HG02870 (cell line): Measurements from ENCODE around the gene UNC93A.
"Not testable (repeated sequence)": the region's sequence is repeated elsewhere in the genome, so short reads cannot be mapped to it uniquely, and the experiment has no call there.

Experiments
- ATAC-seq: cut with Tn5 transposase; IDR thresholded peaks from one replicate; pipeline ENCODE4 v1.9.1; 2021; ENCODE audit warnings: mild to moderate bottlenecking, moderate library complexity; ENCODE audit not compliant: unreplicated experiment

Gene UNC93A

DNA sequence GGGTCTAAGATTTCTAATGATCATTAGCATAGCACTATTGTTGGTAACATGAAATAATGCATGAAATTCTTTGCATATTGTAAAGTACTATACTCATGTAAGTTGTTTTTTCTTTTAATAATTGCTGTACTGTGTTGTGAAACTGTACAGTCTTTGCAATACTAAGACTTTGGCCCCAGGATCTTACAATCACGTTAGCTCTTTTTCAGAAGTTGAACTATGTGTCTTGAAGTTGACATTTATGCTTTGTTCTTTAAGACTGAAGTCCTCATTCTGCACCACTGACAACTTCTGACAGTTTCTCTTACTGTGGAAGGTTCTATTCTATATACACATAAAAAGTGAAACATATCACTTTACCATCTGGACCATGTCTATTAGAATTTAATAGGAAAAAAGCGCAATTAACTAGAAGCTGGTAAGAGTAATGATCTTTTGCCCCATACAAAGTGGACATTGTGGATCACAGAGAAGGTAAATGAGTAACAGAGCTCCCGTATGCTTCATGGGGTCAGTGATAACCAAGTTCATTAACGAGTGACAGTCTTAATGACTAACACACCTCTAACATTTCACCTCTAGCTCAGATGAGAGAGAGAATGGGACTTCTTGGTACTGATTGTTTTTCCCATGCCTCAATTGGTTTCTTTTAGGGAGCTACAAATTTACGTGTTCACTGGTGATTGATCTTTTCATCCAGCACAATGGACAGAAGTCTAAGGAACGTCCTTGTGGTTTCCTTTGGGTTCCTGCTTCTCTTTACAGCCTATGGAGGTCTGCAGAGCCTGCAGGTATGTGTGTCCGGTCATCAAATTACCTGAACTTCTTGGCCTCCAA lies at the start of gene UNC93A:
Gene UNC93A (plus strand): TSS at position 530 of the 837 bp plus-strand sequence. CDS start 175 bp downstream, at position 705.
- ATAC-seq = no peak

DNA sequence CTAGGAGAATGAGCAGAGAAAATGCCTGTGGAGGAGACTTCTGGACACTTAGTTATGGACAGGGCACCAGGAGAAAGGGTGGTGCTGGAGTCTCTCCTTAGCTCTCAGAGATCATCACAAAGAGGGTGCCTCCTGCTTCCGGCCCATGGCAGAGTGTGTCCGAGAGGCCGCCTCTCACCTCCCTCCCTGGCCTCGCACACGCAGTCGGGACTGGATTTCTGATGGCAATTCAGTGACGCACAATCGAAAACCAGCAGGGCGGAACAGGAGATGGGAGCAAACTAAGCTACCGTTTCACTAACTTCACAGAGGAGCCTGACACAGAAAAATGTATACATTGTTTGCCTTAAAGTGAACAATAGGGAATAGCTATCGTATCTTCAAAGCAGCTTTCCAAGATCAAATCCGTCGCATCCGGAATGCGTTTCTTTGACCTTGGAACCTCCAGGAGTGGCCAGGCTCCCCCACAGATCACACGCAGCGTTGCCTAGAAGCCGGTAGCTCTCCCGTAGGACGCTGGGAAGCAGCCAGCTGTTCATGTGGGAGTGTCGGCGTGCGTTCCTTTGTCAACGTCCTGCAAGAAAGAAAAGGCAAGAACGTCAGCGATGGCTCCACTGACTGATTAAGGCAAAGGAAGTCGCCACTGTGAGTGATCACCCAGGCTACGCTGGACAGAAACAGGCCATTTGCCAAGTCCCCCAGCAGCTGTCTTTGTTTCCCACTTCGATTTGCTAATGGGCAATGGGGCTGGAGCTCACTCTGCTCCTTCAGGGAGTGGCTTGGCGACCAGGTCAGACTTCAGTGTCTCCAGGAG lies 49.6 kb upstream of the UNC93A start:
- not testable (repeated sequence) for ATAC-seq

DNA sequence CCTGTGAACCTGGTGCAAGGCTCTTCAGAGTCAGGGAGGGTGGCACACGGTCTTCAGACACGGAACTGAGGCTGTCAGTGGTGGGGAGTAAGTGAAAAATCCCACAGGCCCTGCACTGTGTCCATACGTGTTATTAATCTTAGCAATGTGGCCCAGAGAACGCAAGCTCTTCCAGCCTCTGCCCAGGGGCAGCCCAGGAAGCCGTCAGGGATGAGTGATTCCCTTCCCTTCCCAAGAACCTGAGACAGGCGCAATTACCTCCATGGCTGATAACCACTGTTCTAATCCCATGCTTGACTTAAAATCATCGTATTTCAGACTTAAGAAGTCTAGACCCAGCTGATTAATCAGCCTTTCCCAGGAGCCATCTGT lies 49.0 kb upstream of the UNC93A start:
- not testable (repeated sequence) for ATAC-seq

DNA sequence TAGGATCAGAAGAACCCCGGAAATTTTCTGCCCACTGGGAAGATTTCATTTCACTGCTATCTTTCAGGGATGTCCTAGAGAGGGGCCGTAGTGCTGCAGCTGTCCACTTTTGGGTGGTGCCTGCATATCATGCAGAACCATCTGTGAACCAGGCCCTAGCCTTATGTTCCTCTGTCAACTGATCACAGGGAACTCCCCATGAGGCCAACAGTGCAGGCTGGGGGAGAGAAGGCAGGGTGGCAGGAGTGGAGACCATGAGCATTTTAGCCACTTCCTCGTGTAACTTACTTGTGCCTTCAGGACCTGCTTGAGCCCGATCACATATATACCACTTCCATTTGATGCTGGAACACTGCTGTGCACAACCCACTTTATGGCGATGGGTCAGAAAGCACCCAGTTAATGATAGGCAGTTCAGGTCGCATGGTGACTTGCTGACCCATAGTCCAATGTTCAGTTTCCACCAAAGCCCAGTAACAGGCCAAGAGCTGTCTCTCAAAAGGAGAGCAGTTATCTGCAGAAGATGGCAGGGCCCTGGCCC lies 48.5 kb upstream of the UNC93A start:
- ATAC-seq = not testable (repeated sequence)

DNA sequence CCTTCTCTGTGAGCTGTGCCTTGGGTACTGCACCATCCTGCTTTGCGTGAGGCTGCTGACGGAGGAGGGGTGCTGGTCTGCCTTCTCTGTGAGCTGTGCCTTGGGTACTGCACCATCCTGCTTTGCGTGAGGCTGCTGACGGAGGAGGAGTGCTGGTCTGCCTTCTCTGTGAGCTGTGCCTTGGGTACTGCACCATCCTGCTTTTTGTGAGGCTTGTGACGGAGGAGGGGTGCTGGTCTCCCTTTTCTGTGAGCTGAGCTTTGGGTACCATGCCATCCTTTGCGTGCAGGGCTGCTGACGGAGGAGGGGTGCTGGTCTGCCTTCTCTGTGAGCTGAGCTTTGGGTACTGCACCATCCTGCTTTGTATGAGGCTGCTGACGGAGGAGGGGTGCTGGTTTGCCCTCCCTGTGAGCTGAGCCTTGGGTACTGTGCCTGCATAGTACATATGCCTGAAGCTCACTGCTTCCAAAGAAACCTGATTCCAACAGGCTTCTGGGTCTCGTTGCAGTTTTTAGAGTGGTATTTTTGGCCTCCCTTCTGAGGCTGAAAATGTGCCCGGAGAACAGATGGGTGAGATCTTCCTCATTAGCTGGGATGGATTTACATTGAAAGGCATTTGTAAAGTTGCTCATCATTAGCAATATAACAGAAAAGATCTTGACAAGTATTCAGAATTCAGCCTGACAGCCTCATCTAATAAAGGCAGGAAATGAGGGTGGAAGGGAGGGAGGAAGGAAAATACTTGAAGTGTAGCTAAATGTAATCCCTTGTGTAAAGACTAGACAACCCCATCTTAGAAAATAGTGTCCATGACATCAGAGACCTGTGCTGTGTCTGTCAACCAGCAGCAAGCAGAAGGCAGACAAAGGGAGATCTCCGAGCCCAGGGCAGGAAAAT lies 46.8 kb upstream of the UNC93A start:
- no peak for ATAC-seq

DNA sequence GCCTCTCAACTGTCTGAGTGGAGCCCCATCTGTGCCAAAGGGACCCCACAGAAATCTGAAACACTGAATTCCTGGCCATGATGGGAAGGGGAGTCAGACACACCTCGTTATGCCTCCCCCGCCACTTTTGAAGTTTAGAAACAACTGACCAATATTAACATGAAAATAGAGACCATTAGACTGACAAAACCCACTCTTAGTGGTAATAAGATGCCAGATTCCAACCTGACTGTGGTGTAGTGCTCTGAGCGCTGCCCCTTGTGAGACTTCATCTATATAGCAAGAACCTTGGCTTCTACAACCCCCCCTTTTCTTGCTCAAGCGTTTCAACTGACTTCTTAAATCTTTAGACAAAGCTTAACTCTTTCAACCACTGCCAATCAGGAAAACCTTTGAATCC lies 46.1 kb upstream of the UNC93A start:
- no peak for ATAC-seq

DNA sequence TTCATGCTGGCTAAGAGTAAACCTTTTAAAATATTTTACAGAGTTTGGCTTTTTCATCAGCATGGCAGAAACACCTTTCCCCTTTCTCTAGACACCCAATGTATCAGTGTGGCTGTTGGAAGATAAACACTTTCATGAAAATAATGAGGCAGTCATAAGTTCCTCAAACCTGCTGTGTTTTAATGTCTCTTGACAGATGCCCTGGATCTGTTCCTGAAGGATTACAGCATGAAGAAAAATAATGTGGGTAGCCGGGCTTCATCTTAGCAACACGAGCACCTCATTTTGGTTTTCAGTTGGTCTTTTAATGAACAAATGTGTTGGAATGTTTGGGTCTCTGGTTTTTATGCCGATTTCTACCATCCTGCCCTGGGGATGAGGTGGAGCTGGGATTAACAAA lies 45.5 kb upstream of the UNC93A start:
- no peak for ATAC-seq

DNA sequence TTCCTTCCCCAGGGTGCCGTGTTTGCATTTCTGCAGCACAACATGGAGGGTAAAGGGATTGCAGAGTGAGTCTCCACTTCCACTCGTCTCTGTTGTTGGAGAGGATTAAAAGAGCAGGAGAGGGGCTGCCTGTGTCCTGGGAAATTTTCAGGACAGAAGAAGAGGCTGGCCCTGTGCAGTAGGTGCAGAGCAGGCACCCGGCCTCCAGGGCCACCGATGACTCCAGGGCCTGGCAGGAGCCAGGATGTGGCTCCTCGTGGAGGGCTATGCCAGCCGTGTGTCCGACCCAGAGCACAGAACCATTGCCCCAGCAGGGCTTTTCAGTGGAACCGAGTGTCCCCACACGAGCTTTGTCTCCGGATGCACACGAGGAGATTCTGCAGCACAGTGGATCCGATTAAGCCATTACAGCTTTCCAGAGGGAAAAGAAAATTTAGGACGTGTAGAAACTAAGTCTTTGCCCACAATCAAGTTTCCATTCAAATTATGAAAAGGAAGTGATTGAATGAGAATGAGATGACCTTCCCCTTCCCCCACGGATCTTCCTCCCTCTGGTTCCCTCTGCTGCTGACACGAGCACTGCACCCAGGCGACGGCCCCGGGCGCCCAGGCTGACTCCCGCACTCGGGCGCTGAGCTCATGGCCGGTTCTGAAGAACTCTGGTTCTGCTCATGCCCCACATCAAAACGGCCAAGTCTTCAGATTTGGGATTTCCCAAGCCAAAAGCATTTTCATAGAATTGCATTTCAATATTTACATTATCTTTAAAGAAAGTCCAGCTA lies 43.1 kb upstream of the UNC93A start:
- ATAC-seq = no peak

DNA sequence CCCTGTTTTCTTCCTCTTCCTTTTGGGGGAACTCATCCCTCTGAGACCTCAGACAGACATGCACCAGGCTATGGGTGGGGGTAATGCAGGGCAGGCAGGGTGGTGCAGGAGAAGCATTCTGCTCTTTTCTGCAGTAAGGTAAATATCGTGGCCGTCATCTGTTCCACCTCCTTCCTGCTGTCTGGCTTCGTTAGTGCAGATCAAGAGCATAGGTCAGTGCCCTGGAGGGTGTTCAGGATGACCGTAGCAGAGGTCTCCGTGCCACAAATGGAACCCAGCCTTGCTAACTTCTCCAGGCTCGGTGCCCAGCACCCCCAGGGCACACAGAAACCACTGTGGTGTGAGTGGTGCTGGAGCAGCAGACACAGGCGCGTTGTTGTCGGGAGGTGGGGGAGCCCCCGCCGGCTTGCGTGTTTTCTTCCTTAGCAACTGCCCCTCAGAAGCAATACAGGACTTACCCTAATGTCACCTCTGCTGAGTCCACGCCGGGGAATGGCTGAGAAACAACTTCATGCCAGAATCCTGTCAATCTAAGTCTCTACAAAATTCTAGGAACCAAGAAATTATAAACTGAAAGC lies 42.1 kb upstream of the UNC93A start:
- not testable (repeated sequence) for ATAC-seq

DNA sequence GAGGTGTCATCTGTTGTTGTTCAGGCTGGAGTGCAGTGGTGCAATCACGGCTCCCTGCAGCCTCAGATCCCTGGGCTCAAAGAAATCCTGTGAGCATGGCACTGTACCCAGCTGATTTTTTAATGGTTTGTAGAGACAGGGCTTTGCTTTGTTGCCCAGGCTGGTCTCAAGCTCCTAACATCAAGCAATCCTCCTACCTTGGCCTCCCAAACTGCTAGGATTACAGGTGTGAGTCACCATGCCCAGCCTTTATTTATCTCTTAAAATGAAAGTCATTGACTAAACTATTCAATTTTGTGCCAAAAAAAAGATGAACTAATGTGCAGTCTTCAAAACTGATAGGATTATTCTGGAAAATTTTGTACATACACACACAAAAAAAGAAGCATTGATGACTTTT lies 38.8 kb upstream of the UNC93A start:
- no peak for ATAC-seq

DNA sequence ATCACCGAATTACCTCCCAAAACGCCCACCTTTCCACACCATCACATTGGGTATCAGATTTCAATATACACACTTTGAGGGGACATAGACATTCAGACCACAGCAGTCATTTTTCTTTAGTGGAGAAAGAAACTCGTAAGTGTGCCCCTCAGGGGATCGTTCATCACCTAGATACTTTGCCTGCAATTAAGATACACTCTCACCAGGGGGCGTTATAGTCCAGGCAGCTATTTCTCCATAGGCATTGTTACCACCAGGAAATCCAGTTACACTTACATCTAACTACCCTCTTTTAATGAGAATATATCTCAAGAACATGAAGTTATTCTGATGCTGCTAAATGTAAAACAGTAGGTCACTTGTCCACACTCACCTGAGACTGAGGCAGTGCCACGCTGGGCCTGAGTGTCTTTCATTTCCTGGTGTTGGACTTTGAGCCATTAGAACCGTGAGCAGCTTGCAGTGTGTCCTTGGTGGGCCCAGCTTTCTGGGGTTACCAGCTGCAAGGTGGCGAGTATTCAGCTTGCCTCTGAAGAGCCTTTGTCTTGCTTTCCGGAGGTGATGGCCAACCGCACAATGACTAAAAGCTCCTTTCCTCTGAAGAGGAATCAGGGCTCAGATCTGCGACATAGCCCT lies 35.1 kb upstream of the UNC93A start:
- no peak for ATAC-seq

DNA sequence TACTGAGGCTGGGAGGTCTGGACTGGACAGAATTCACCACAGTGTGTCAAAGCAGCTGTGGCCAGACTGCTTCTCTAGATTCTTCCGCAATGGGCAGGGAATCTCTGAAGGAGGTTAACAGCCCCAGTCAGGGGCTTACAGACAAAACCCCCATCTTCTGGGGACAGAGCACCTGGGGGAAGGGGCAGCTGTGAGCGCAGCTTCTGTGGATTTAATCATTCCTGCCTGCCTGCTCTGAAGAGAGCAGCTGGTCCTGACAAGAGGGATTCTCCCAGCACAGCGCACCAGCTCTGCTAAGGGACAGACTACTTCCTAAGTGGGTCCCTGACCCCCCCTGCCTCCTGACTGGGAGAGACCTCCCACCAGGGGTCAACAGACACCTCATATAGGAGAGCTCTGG lies 32.5 kb upstream of the UNC93A start:
- no peak for ATAC-seq

DNA sequence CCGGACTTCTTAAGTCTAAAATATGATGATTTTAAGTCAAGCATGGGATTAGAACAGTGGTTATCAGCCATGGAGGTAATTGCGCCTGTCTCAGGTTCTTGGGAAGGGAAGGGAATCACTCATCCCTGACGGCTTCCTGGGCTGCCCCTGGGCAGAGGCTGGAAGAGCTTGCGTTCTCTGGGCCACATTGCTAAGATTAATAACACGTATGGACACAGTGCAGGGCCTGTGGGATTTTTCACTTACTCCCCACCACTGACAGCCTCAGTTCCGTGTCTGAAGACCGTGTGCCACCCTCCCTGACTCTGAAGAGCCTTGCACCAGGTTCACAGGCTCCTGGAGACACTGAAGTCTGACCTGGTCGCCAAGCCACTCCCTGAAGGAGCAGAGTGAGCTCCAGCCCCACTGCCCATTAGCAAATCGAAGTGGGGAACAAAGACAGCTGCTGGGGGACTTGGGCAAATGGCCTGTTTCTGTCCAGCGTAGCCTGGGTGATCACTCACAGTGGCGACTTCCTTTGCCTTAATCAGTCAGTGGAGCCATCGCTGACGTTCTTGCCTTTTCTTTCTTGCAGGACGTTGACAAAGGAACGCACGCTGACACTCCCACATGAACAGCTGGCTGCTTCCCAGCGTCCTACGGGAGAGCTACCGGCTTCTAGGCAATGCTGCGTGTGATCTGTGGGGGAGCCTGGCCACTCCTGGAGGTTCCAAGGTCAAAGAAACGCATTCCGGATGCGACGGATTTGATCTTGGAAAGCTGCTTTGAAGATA lies 24.9 kb upstream of the UNC93A start:
- not testable (repeated sequence) for ATAC-seq

DNA sequence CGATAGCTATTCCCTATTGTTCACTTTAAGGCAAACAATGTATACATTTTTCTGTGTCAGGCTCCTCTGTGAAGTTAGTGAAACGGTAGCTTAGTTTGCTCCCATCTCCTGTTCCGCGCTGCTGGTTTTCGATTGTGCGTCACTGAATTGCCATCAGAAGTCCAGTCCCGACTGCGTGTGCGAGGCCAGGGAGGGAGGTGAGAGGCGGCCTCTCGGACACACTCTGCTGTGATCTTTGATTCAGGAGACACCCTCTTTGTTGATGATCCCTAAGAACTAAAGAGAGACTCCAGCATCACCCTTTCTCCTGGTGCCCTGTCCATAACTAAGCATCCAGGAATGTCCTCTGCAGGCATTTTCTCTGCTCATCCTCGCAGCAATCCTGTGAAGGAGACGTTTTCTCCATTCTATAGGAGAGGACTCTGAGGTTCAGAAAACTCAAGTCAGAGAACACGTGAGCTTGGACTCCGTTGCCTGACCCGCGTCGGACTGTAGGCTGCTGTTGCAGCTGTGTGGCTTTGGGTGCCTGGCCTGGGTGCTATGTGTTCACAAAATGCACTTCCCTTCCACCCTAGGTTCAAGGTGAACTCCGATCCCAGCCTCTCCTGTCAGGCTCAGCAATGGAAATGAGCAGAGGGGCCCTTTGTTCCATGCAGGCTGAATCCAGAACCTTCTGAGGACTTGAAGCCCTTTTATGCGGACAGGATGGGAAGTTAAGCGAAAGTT lies 24.1 kb upstream of the UNC93A start:
- ATAC-seq = no peak

DNA sequence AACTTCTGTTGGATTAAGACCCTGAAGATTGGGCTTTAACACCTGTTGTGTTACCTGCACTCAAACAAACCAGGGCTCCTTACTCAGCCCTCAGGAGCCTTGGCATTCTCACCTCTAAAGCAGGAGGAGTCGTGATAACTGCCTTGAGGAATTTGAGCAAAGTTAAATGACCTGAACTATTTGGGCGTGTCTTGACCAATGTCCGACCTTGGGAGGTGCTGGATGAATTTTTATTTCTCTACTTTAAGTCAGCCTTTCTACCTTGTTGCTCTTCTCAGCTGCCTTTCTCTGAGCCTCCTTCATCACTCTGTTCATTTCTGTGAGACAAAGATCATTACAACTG lies 23.6 kb upstream of the UNC93A start:
- ATAC-seq = not testable (repeated sequence)

DNA sequence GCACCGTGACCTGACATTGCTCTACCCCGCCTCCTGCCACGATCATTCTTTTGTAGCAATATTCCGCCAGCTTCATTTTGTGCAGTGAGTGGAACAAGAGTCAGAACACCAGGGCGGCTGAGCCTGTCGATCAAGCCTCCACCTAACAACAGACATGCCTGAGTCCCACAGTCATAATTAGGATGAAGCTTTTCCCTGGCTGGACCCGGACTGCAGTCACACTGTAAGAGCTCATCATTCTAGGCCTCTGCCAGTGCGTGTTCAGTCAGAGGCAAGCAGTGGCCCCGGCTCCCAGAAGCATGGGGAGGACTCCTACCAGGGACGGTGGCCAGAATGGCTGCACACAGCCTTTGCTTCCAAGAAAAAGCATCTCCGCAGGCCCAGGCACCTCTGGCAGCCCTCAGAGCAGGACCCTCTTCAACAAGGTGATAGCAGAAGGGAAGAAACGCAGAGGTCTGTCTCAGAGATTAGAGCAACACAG lies 23.2 kb upstream of the UNC93A start:
- no peak for ATAC-seq

DNA sequence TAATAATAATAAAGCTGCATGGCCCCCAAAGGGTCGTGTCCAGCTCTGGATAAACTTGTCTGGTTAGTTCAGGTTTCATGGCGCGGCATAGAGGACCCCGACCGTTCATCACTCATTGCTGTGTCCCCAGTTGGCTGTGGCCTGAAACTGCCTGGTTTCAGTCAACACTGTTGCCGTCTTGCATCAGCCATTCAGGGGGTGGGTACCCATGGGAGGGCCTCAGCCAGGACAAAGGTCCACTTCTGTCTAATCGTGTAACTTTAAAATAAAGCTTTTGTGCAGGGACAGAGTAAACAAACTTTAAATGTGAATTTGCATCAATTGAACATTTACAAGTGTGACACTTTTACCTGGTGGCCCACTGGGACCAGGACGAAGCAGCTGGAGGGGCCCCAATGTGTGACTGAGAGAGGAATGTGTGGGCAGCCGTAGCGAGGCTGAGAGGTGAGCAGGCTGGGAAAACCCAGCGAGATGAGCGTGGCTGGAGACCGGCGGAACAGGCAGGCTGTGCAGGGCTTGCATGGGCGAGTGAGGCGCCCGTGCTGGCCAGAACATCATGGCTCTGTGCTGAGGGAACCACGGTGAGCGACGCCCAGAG lies 22.3 kb upstream of the UNC93A start:
- ATAC-seq = no peak
